ENCODE results near the gene FASN.

FASN gene

GRCh38 chr17:82050761-82051641 lies 47.0 kb downstream of the FASN start:
- TF ChIP-seq, protein P1, sequence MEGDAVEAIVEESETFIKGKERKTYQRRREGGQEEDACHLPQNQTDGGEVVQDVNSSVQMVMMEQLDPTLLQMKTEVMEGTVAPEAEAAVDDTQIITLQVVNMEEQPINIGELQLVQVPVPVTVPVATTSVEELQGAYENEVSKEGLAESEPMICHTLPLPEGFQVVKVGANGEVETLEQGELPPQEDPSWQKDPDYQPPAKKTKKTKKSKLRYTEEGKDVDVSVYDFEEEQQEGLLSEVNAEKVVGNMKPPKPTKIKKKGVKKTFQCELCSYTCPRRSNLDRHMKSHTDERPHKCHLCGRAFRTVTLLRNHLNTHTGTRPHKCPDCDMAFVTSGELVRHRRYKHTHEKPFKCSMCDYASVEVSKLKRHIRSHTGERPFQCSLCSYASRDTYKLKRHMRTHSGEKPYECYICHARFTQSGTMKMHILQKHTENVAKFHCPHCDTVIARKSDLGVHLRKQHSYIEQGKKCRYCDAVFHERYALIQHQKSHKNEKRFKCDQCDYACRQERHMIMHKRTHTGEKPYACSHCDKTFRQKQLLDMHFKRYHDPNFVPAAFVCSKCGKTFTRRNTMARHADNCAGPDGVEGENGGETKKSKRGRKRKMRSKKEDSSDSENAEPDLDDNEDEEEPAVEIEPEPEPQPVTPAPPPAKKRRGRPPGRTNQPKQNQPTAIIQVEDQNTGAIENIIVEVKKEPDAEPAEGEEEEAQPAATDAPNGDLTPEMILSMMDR (conservative IDR thresholded peaks at IDR 0.05; ENCODE audit: control insufficient read depth, insufficient read depth, low read depth, low read length) = no peak
- H3K4me3 ChIP-seq (ENCODE audit: control insufficient read depth, low read depth, low read length) = peak overlapping the region; percentile 50
- no peak for DNase-seq (ENCODE audit: low read depth)

GRCh38 chr17:82050152-82050760 lies 47.8 kb downstream of the FASN start:
- H3K4me3 ChIP-seq (ENCODE audit: control insufficient read depth, low read depth, low read length) = peak overlapping the region; percentile 50
- DNase-seq (ENCODE audit: low read depth) = no peak
- TF ChIP-seq, protein P1 (conservative IDR thresholded peaks at IDR 0.05; ENCODE audit: control insufficient read depth, insufficient read depth, low read depth, low read length) = no peak

DNA sequence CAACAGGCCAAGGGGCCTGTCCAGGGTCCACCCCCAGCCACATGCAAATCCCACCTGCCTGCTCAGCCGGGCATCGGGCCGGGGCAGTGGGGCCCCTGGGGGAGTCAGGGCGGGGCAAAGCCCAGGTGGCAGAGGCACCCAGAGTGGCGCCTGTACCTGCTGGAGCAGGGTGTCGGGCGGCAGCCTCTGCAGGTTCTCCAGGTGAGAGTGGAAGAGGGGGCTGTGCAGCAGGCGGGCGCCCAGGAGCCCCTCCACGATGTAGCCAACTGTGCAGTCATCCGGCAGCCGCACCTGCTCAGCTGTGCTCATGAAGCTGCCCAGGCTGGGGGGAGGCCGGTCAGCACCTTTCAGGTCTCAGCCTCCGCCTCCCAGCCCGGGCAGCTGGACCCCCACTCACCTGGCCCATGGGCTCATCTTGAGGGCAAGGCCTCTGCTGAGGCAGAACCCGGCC lies 48.5 kb downstream of the FASN start:
- TF ChIP-seq, protein P1 (conservative IDR thresholded peaks at IDR 0.05; ENCODE audit: control insufficient read depth, insufficient read depth, low read depth, low read length) = no peak
- no peak overlapping the region for H3K4me3 ChIP-seq (ENCODE audit: control insufficient read depth, low read depth, low read length)
- no peak for DNase-seq (ENCODE audit: low read depth)

DNA sequence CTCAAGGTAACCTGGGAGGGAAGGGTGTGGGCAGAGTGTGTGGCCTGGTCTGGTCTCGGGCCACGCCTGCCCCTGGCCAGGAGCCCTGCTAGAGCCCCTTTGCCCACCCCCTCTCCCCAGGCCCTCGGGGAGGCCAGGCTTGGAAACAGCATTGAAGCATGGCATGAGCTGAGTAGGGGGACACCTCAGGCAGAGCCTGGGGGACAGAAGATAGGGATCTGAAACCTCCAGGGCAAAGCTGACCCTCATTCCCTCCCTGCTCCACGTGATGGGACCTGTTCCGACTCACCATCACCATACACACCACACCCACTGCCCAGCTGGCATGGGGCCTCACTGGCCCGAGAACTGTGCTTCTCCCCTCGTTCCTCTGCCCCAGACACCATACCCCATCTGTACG lies 48.9 kb downstream of the FASN start:
- H3K4me3 ChIP-seq (ENCODE audit: control insufficient read depth, low read depth, low read length) = no peak overlapping the region
- DNase-seq (ENCODE audit: low read depth) = no peak
- TF ChIP-seq, protein P1 (conservative IDR thresholded peaks at IDR 0.05; ENCODE audit: control insufficient read depth, insufficient read depth, low read depth, low read length) = no peak

GRCh38 chr17:82048571-82048971 lies 49.5 kb downstream of the FASN start:
- no peak for DNase-seq (ENCODE audit: low read depth)
- H3K4me3 ChIP-seq (ENCODE audit: control insufficient read depth, low read depth, low read length) = no peak overlapping the region
- TF ChIP-seq, protein P1 (conservative IDR thresholded peaks at IDR 0.05; ENCODE audit: control insufficient read depth, insufficient read depth, low read depth, low read length) = no peak

DNA sequence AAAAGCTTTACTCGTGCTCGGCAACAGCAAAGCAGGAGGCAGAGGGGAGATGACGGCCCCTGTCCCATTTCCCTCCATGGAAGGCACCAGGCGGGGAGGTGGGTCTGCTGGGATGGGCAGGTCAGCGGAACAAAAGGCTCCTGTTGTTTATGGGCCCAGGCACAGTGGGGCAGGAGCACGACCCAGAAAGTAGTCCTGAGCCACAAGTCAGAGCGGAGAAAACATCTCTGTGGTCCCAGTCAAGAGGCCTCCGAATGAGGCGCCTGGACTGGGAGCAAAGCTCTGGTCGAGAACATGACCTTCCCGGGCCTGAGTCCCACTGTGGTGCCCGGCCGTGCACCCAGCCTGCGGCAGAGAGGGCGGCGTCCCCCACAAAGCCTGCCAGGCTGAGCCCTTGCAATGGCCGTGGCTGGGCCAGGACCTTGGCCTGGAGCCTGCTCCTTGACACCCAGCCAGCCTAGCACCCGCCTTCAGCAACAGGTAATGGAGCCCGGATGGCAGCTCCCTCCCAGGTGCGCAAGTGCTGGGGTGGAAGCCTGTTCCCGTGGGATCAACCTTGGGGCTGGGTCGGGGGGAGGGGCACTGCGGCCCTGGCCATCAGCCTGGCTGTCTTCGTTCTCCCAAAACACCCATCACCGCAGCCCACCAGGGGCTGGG lies 50.0 kb downstream of the FASN start:
- TF ChIP-seq, protein P1 (conservative IDR thresholded peaks at IDR 0.05; ENCODE audit: control insufficient read depth, insufficient read depth, low read depth, low read length) = no peak
- DNase-seq (ENCODE audit: low read depth) = no peak
- H3K4me3 ChIP-seq (ENCODE audit: control insufficient read depth, low read depth, low read length) = no peak overlapping the region

Measured in fibroblast of mammary gland (primary cell).